ENCODE data around the gene ZNF521.

Gene ZNF521

GRCh38 chr18:25282282-25282681, 69.7 kb downstream of the ZNF521 start:
- Histone ChIP-seq H4K91ac (ENCODE audit: low read depth, low read length, poor library complexity) (no peak overlapping the region), H3K14ac (ENCODE audit: low read length) (no peak overlapping the region), H3K4ac (ENCODE audit: low read length) (no peak overlapping the region), H3K36me3 (replicated peaks in 1 of 2; ENCODE audit: control insufficient read depth in 2 of 2, insufficient read depth in 2 of 2, low read length in 2 of 2) (peaks cover 0 to 40% of the 10 kb centered on the region in 2 donors), H3K79me1 (ENCODE audit: low read depth, low read length) (peaks cover 2% of the 10 kb centered on the region), H2BK12ac (ENCODE audit: low read length) (no peak overlapping the region), H2BK5ac (ENCODE audit: low read length) (no peak overlapping the region), H3K27ac (replicated peaks; ENCODE audit: low read length) (no peak overlapping the region), H2AFZ (ENCODE audit: low read length) (no peak overlapping the region), H3K4me1 (ENCODE audit: control insufficient read depth in 2 of 2, insufficient read depth in 1 of 2, low read depth in 1 of 2, low read length in 2 of 2) (peaks cover 39 to 65% of the 10 kb centered on the region in 2 donors), H2BK15ac (ENCODE audit: low read length) (no peak overlapping the region), H3K9me3 (replicated peaks in 1 of 2; ENCODE audit: control insufficient read depth in 2 of 2, insufficient read depth in 1 of 2, low read depth in 1 of 2, low read length in 2 of 2) (no peaks in the 10 kb centered on the region), H3K4me3 (ENCODE audit: low read length in 2 of 2) (no peak overlapping the region), H3K27me3 (ENCODE audit: control insufficient read depth in 3 of 3, insufficient read depth in 3 of 3, low read depth in 1 of 3, low read length in 3 of 3) (no peaks in the 10 kb centered on the region), H2BK120ac (ENCODE audit: low read depth, low read length) (no peak overlapping the region), H4K8ac (ENCODE audit: low read depth, low read length) (no peak overlapping the region), H2AK5ac (ENCODE audit: low read depth, low read length) (no peak overlapping the region), H3K18ac (ENCODE audit: low read length) (no peak overlapping the region), H3K4me2 (ENCODE audit: insufficient read depth, low read length, poor library complexity, severe bottlenecking) (no peak overlapping the region), H3K9ac (ENCODE audit: low read depth, low read length, poor library complexity) (no peak overlapping the region), H3K23ac (ENCODE audit: low read depth, low read length, poor library complexity) (no peak overlapping the region)
- no CpG with 5 or more reads among the region's 8 CpGs for WGBS, 2 donors (ENCODE audit: extremely low coverage in 2 of 2, insufficient read length in 2 of 2, insufficient replicate concordance in 1 of 2)
- DNase-seq (ENCODE audit: low spot score): no peak

- H4K91ac ChIP-seq (ENCODE audit: low read depth, low read length, poor library complexity): no peak overlapping the region
- no peak overlapping the region for H2BK5ac ChIP-seq (ENCODE audit: low read length)
- no peak for DNase-seq (ENCODE audit: low spot score)
- no peak overlapping the region for H3K4me2 ChIP-seq (ENCODE audit: insufficient read depth, low read length, poor library complexity, severe bottlenecking)
- WGBS, 2 donors (ENCODE audit: extremely low coverage in 2 of 2, insufficient read length in 2 of 2, insufficient replicate concordance in 1 of 2): no CpG with 5 or more reads among the region's 6 CpGs
- H2AK5ac ChIP-seq (ENCODE audit: low read depth, low read length): no peak overlapping the region
- H3K4me1 ChIP-seq (ENCODE audit: control insufficient read depth in 2 of 2, insufficient read depth in 1 of 2, low read depth in 1 of 2, low read length in 2 of 2): peaks cover 37 to 58% of the 10 kb centered on the region in 2 donors
- H3K79me1 ChIP-seq (ENCODE audit: low read depth, low read length): peaks cover 2% of the 10 kb centered on the region
- no peaks in the 10 kb centered on the region for H3K9me3 ChIP-seq (replicated peaks in 1 of 2; ENCODE audit: control insufficient read depth in 2 of 2, insufficient read depth in 1 of 2, low read depth in 1 of 2, low read length in 2 of 2)
- no peak overlapping the region for H4K8ac ChIP-seq (ENCODE audit: low read depth, low read length)
- H3K9ac ChIP-seq (ENCODE audit: low read depth, low read length, poor library complexity): no peak overlapping the region
- H2BK15ac ChIP-seq (ENCODE audit: low read length): no peak overlapping the region
- H3K27me3 ChIP-seq (ENCODE audit: control insufficient read depth in 3 of 3, insufficient read depth in 3 of 3, low read depth in 1 of 3, low read length in 3 of 3): no peaks in the 10 kb centered on the region
- H3K36me3 ChIP-seq (replicated peaks in 1 of 2; ENCODE audit: control insufficient read depth in 2 of 2, insufficient read depth in 2 of 2, low read length in 2 of 2): peaks cover 0 to 44% of the 10 kb centered on the region in 2 donors
- no peak overlapping the region for H3K4ac ChIP-seq (ENCODE audit: low read length)
- H3K18ac ChIP-seq (ENCODE audit: low read length): no peak overlapping the region
- H3K4me3 ChIP-seq (ENCODE audit: low read length in 2 of 2): no peak overlapping the region
- H3K23ac ChIP-seq (ENCODE audit: low read depth, low read length, poor library complexity): no peak overlapping the region
- no peak overlapping the region for H2BK120ac ChIP-seq (ENCODE audit: low read depth, low read length)
- no peak overlapping the region for H3K14ac ChIP-seq (ENCODE audit: low read length)
- H3K27ac ChIP-seq (replicated peaks; ENCODE audit: low read length): no peak overlapping the region
- H2BK12ac ChIP-seq (ENCODE audit: low read length): no peak overlapping the region
- H2AFZ ChIP-seq (ENCODE audit: low read length): no peak overlapping the region
These were observed 70.4 kb downstream of the ZNF521 start for GRCh38 chr18:25281556-25281955.

- Histone ChIP-seq H2BK120ac (ENCODE audit: low read depth, low read length) (no peak overlapping the region), H3K4me3 (ENCODE audit: low read length in 2 of 2) (no peak overlapping the region), H2BK12ac (ENCODE audit: low read length) (no peak overlapping the region), H2BK15ac (ENCODE audit: low read length) (no peak overlapping the region), H3K27ac (replicated peaks; ENCODE audit: low read length) (no peak overlapping the region), H3K9ac (ENCODE audit: low read depth, low read length, poor library complexity) (no peak overlapping the region), H3K27me3 (ENCODE audit: control insufficient read depth in 3 of 3, insufficient read depth in 3 of 3, low read depth in 1 of 3, low read length in 3 of 3) (no peaks in the 10 kb centered on the region), H3K4ac (ENCODE audit: low read length) (no peak overlapping the region), H2AFZ (ENCODE audit: low read length) (no peak overlapping the region), H3K23ac (ENCODE audit: low read depth, low read length, poor library complexity) (no peak overlapping the region), H4K8ac (ENCODE audit: low read depth, low read length) (no peak overlapping the region), H3K36me3 (replicated peaks in 1 of 2; ENCODE audit: control insufficient read depth in 2 of 2, insufficient read depth in 2 of 2, low read length in 2 of 2) (peaks cover 2 to 53% of the 10 kb centered on the region in 2 donors), H3K79me1 (ENCODE audit: low read depth, low read length) (peaks cover 2% of the 10 kb centered on the region), H3K14ac (ENCODE audit: low read length) (no peak overlapping the region), H3K4me2 (ENCODE audit: insufficient read depth, low read length, poor library complexity, severe bottlenecking) (no peak overlapping the region), H4K91ac (ENCODE audit: low read depth, low read length, poor library complexity) (no peak overlapping the region), H2BK5ac (ENCODE audit: low read length) (no peak overlapping the region), H3K4me1 (ENCODE audit: control insufficient read depth in 2 of 2, insufficient read depth in 1 of 2, low read depth in 1 of 2, low read length in 2 of 2) (peaks cover 28 to 56% of the 10 kb centered on the region in 2 donors), H3K18ac (ENCODE audit: low read length) (no peak overlapping the region), H3K9me3 (replicated peaks in 1 of 2; ENCODE audit: control insufficient read depth in 2 of 2, insufficient read depth in 1 of 2, low read depth in 1 of 2, low read length in 2 of 2) (no peaks in the 10 kb centered on the region), H2AK5ac (ENCODE audit: low read depth, low read length) (no peak overlapping the region)
- DNase-seq (ENCODE audit: low spot score): no peak
- WGBS, 2 donors (ENCODE audit: extremely low coverage in 2 of 2, insufficient read length in 2 of 2, insufficient replicate concordance in 1 of 2): no CpG with 5 or more reads among the region's 6 CpGs
These were observed 72.0 kb downstream of the ZNF521 start for GRCh38 chr18:25279961-25280360.

- Histone ChIP-seq H3K79me1 (ENCODE audit: low read depth, low read length) (peaks cover 2% of the 10 kb centered on the region), H3K9me3 (replicated peaks in 1 of 2; ENCODE audit: control insufficient read depth in 2 of 2, insufficient read depth in 1 of 2, low read depth in 1 of 2, low read length in 2 of 2) (no peaks in the 10 kb centered on the region), H2AFZ (ENCODE audit: low read length) (no peak overlapping the region), H3K4me1 (ENCODE audit: control insufficient read depth in 2 of 2, insufficient read depth in 1 of 2, low read depth in 1 of 2, low read length in 2 of 2) (peaks cover 26 to 52% of the 10 kb centered on the region in 2 donors), H3K4ac (ENCODE audit: low read length) (no peak overlapping the region), H3K36me3 (replicated peaks in 1 of 2; ENCODE audit: control insufficient read depth in 2 of 2, insufficient read depth in 2 of 2, low read length in 2 of 2) (peaks cover 2 to 57% of the 10 kb centered on the region in 2 donors), H3K27me3 (ENCODE audit: control insufficient read depth in 3 of 3, insufficient read depth in 3 of 3, low read depth in 1 of 3, low read length in 3 of 3) (no peaks in the 10 kb centered on the region), H2AK5ac (ENCODE audit: low read depth, low read length) (no peak overlapping the region), H2BK15ac (ENCODE audit: low read length) (no peak overlapping the region), H3K9ac (ENCODE audit: low read depth, low read length, poor library complexity) (no peak overlapping the region), H3K23ac (ENCODE audit: low read depth, low read length, poor library complexity) (no peak overlapping the region), H2BK120ac (ENCODE audit: low read depth, low read length) (no peak overlapping the region), H2BK12ac (ENCODE audit: low read length) (no peak overlapping the region), H4K91ac (ENCODE audit: low read depth, low read length, poor library complexity) (no peak overlapping the region), H3K4me3 (ENCODE audit: low read length in 2 of 2) (no peak overlapping the region), H4K8ac (ENCODE audit: low read depth, low read length) (no peak overlapping the region), H3K18ac (ENCODE audit: low read length) (no peak overlapping the region), H3K27ac (replicated peaks; ENCODE audit: low read length) (no peak overlapping the region), H2BK5ac (ENCODE audit: low read length) (no peak overlapping the region), H3K14ac (ENCODE audit: low read length) (no peak overlapping the region), H3K4me2 (ENCODE audit: insufficient read depth, low read length, poor library complexity, severe bottlenecking) (no peak overlapping the region)
- no CpG with 5 or more reads among the region's 3 CpGs for WGBS, 2 donors (ENCODE audit: extremely low coverage in 2 of 2, insufficient read length in 2 of 2, insufficient replicate concordance in 1 of 2)
- DNase-seq (ENCODE audit: low spot score): no peak
These were observed 72.4 kb downstream of the ZNF521 start for GRCh38 chr18:25279556-25279955.
